Measurements from ENCODE around the gene PABPN1L.
"Not testable (repeated sequence)": the region's sequence is repeated elsewhere in the genome, so short reads cannot be mapped to it uniquely, and the experiment has no call there.

PABPN1L gene

GRCh38 chr16:88900662-88901052, 34.2 kb upstream of the PABPN1L start:
- no peak overlapping the region for H3K27ac ChIP-seq
- no peak for TF ChIP-seq ZFX (IDR thresholded peaks at IDR 0.05; ENCODE audit: borderline replicate concordance)
- TF ChIP-seq CTCF (IDR thresholded peaks at IDR 0.05): no peak

- TF ChIP-seq ZFX (IDR thresholded peaks at IDR 0.05; ENCODE audit: borderline replicate concordance): no peak
- no peak for TF ChIP-seq CTCF (IDR thresholded peaks at IDR 0.05)
- no peak overlapping the region for H3K27ac ChIP-seq
These were observed 33.6 kb upstream of the PABPN1L start for GRCh38 chr16:88899901-88900661.

GRCh38 chr16:88897696-88898425, 31.4 kb upstream of the PABPN1L start:
- TF ChIP-seq ZFX (IDR thresholded peaks at IDR 0.05; ENCODE audit: borderline replicate concordance): no peak
- no peak for TF ChIP-seq CTCF (IDR thresholded peaks at IDR 0.05)
- no peak overlapping the region for H3K27ac ChIP-seq

GRCh38 chr16:88896238-88897070, 30.0 kb upstream of the PABPN1L start:
- TF ChIP-seq CTCF (IDR thresholded peaks at IDR 0.05) (no peak), ZFX (IDR thresholded peaks at IDR 0.05; ENCODE audit: borderline replicate concordance) (no peak)
- no peak overlapping the region for H3K27ac ChIP-seq

- TF ChIP-seq CTCF (IDR thresholded peaks at IDR 0.05) (no peak), ZFX (IDR thresholded peaks at IDR 0.05; ENCODE audit: borderline replicate concordance) (no peak)
- H3K27ac ChIP-seq: no peak overlapping the region
These were observed 28.9 kb upstream of the PABPN1L start for GRCh38 chr16:88895335-88895734.

- H3K27ac ChIP-seq: no peak overlapping the region
These were observed 28.3 kb upstream of the PABPN1L start for GRCh38 chr16:88894681-88895300.

GRCh38 chr16:88894266-88894665, 27.8 kb upstream of the PABPN1L start:
- not testable (repeated sequence) for H3K27ac ChIP-seq

More at GRCh38 chr16:88894681-88895300, 28.3 kb upstream of the PABPN1L start:
- TF ChIP-seq ZFX (IDR thresholded peaks at IDR 0.05; ENCODE audit: borderline replicate concordance): no peak
- no peak for TF ChIP-seq CTCF (IDR thresholded peaks at IDR 0.05)
